Middle frontal gyrus (tissue), 1 donor: ENCODE measurements around the gene PRXL2A.
"Not testable (repeated sequence)": the region's sequence is repeated elsewhere in the genome, so short reads cannot be mapped to it uniquely, and the experiment has no call there.

ENCODE experiments used
- DNase-seq: peaks from one replicate; pipeline ENCODE4 v3.0.0-alpha.2; 2015; ENCODE audit warnings: low spot score; ENCODE audit errors: extremely low spot score

Gene PRXL2A, protein sequence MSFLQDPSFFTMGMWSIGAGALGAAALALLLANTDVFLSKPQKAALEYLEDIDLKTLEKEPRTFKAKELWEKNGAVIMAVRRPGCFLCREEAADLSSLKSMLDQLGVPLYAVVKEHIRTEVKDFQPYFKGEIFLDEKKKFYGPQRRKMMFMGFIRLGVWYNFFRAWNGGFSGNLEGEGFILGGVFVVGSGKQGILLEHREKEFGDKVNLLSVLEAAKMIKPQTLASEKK

DNA sequence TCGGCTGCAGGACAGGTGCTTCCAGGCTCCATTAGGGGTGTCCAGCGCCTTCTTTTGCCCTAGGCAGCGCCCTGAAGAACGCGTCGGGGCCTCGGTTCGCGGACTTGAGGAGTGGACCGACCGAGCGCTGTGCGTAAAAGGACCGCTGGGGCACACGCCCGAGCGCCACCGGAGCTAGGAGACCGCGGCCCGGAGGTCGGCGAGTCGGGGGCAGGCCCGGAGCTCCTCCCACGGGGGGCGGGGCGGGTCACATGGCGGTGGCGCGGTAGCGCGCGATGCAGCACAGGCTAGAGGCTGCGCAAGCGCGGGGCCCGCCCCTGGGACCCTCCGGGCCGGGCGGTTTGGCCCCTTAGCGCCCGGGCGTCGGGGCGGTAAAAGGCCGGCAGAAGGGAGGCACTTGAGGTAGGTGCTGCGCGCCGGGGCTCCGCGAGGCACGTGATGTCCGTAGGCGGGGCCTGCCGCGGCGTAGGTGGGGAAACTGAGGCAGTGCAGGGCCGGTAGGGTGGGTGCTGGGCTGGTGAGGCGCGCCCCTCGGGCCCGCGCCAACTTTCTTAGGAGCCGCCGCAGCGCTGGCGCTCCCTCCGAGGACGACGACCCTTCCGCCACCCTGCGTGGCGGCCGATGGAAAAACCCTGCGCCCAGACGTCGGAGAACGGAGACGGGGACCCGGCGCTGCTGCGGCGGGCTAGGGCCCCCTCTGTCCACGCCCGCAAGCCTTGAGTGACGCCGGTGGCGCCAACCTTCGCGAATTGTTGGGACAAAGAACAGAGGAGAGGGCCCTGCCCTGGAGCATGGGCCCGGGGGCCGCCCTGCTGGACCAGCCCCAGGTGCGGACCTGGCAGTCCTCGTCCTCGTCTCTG, at the start of gene PRXL2A:
Gene PRXL2A (plus strand): TSS at position 310 of the 860 bp plus-strand sequence. CDS start 11,917 bp downstream, outside the sequence.
- DNase-seq: no peak

DNA sequence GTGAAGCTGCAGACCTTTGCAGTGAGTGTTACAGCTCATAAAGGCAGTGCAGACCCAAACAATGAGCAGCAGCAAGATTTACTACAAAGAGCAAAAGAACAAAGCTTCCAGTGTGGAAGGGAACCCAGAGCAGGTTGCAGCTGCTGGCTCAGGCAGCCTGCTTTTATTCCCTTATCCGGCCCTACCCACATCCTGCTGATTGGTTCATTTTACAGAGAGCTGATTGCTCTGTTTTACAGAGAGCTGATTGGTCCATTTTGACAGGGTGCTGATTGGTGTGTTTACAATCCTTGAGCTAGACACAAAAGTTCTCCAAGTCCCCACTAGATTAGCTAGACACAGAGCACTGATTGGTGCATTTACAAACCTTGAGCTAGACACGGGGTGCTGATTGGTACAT, 49.4 kb upstream of the PRXL2A start:
- DNase-seq: not testable (repeated sequence)

DNA sequence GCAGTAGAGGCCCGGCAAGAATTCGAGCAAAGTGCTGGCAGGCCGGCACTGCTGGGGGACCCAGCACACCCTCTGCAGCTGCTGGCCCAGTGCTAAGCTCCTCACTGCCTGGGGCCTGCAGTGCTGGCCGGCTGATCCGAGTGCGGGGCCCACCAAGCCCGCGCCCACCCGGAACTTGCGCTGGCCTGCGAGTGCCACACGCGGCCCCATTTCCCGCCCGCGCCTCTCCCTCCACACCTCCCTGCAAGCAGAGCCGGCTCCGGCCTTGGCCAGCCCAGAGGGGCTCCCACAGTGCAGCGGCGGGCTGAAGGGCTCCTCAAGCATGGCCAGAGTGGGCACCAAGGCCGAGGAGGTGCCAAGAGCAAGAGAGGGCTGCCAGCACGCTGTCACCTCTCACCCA, 48.7 kb upstream of the PRXL2A start:
- DNase-seq: no peak

DNA sequence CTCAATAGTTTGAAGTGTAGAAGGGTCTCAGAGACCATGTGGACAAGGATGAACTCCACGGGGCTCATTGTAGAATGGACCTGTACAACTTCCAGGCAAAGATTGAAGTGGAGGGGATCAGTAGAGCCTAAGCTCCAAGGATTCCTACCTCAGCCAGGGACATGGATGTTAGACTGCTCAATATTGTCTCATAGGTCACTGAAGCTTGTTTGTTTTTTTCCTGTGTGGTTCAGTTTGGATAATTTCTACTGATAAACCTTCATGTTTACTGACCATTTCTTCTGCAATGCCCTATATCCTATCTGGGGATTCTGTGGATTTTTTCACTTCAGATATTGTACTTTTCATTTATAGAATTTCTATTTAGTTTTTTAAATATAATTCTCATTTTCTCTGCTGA, 42.8 kb upstream of the PRXL2A start:
- no peak for DNase-seq

DNA sequence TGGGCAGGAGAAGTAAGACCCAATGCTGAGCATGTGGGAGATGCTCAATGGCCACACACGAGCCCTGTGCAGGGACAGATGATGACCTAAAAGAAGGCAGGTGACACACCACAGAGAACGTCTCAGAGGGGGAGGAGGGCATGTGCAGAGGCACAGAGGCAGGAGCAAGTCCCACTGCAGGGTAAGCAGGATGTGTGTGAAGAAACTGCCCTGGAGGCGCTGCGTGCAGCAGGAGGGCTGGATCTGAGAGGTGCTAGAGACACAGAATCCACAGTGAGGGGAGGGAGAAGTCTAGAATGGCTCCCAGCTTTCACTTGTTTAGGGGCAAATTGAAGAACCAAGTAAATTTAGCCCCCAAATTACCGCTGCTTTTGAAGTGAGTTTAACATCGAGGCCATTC, 36.9 kb upstream of the PRXL2A start:
- no peak for DNase-seq

DNA sequence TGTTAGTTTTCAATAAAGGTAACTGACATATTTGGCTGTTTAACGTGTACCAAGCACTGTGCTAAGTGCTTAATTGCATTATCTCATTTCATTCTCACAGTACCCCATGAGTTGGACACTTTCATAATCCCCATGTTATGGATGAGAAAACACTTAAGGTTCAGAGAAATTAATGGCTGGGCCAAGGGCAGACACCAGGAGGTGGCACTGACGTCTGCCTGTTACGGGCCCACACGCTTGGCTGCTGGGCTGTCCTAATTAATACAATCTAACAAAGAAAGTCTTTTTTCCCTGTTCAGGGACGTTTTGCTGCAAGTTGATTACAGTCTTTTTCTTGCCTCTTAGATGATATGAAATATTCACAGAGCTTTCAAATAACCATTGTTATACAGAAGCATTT, 35.7 kb upstream of the PRXL2A start:
- no peak for DNase-seq

DNA sequence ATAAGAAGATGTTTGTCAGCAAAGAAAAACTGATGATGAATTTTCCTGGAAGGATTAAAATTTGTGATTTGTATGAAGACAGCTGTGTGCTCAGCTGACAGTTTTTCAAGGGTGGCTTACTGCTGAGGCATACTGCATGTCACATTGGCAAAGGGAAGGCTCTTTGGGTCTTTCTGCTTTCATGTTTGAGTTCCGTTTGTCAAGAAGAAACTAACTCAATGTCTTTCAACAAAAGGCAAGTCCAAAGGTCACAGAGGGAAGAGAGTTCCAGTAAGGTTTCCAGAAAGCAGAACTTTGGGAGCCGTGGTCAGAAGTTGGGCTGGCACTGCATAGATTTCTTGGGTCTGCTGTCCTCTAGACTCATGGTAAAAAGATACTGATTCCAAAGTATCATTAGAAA, 34.8 kb upstream of the PRXL2A start:
- DNase-seq: no peak

DNA sequence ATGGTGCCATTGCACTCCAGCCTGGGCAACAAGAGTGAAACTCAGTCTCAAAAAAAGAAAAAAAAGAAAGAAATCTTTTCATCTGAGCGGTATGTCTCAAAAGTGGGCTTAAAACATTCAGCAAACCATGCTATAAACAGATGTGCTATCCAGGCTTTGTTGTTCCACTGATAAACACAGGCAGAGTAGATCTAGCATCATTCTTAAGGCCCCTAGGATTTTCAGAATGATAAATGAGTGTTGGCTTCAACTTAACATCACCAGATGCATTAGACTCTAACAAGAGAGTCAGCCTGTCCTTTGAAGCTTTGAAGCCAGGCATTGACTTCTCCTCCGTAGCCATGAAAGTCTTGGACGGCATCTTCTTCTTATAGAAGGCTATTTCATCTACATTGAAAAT, 28.6 kb upstream of the PRXL2A start:
- DNase-seq: no peak

DNA sequence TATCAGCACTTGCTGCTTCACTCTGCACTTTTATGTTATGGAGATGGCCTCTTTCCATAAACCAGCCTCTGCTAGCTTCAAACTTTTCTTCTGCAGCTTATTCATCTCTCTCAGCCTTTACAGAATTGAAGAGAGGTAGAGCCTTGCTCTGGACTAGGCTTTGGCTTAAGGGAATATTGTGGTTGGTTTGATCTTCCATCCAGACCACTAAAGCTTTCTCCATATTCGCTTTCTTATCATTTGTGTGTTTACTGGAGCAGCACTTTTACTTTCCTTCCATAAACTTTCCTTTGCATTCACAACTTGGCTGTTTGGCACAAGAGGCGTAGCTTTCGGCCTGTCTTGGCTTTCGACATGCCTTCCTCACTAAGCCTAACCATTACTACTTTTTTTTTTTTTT, 28.2 kb upstream of the PRXL2A start:
- DNase-seq: no peak

DNA sequence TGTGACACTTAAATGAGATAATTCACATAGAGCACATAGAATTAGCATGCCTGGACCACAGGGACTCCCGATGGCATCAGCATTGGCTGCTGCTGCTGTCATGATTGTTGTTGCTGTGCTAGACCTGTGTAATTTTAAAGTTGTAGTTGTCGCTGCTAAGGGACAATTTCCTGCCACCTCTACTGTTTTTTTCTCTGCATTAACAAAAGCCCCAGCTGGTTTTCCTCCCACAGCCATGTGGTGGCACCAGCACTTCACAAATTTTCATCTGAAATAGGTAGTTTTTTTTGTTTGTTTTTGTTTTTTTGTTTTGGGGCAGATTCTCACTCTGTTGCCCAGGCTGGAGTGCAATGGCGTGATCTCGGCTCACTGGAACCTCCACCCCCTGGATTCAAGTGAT, 25.4 kb upstream of the PRXL2A start:
- DNase-seq: no peak

DNA sequence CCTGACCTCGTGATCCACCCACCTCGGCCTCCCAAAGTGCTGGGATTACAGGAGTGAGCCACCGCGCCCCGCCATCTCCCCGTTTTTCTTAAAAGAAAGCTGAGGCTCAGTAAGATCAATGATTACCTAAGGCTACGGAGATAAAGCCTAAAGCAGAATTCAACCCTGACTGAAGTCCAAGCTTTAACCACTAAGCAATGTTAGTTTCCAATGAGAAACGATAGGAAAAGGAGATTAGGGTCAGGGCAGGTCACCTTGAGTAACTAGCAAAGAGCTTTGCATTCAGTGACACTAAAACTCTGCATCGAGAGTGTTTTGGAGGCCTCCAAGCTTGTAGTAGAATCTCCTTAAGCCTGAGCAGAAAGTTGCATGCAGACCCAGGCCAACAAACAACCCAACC, 17.6 kb upstream of the PRXL2A start:
- DNase-seq: no peak

DNA sequence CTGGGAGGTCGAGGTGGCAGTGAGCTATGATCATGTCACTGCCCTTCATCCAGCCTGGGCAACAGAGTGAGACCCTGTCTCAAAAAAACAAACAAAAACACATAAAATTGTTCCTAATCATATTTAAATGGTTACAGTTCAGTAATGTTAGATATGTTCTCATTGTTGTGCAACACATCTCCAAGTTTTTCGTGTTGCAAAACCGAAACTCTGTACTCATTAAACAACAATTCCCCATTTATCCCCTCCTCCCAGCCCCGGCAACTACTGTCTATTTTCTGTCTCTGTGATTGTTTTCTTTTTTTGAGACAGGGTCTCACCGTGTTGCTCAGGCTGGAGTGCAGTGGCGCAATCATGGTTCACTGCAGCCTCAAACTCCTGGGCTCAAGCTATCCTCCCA, 16.1 kb upstream of the PRXL2A start:
- no peak for DNase-seq

DNA sequence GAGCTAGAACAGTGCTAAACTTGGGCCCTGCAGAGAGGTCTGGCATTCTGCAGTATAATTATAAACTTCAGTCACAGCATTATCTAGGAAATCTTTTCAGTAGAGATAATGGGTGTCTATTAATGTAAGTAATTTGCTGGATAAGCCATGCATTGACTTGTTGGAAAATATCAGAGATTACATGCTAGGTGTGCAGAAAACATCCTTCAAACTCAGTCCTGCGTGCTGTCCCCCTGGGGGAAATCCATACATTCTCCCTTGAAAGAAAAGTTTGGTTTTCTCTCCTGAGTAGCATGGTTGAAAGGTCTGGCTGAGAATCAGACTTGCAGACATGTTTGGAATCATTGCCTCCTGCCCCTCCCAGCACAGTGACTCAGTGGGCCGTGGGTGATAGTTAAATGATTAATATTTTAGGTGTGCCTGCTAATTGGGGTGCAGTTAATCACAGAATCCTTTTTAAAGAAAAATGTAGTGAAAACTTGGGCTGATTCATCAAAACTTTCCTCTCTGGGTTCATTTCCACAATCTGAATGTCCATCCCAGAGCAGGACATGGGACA, 13.9 kb upstream of the PRXL2A start:
- DNase-seq: no peak

DNA sequence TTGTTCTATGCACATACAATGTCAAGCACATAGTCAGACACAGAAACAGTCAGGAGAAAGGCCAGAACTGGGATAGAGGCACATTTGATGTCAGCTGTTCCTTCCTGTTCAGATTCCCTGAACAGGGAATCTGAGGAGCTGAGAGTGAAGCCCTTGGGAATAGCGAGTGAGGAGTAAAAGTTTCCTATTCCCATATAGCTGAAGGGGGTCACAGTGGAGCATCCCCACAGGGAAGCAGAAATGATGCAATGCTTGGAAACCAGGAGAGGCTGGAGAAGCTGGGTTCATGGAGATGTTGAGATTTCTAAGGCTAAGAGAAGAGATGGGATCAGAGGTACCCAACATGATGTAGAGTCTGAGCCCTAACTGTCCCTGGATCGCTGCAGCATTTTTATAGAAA, 11.3 kb upstream of the PRXL2A start:
- DNase-seq: no peak

DNA sequence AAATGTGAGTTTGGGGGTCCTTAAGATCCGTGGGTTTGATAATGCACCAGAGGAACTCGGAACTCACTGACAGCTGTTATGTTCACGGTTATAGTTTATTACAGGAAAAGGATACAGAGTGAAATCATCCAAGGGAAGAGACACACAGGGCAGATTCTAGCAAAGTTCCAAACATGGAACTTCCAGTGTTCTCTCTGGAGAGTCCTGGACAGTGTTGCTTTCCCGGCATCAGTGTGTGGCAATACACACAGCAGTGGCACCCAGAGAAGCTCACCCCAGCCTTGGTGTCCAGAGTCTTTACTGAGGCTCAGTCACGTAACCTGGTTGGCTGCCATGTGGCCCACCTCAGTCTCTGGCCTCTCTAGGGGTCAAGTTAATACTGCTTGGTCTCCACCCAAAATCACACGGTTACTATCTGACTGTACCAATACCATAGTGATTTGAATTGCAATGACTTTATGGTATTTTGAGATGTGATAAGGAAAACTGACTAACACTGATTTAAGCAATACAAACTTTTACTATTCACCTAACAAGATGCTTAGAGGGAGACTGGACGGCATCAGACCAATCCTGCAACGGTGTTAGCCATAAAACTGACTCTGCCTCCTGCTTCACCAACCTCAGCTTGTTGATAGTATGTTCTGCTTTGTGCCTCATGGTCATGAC, 8.1 kb upstream of the PRXL2A start:
- no peak for DNase-seq

DNA sequence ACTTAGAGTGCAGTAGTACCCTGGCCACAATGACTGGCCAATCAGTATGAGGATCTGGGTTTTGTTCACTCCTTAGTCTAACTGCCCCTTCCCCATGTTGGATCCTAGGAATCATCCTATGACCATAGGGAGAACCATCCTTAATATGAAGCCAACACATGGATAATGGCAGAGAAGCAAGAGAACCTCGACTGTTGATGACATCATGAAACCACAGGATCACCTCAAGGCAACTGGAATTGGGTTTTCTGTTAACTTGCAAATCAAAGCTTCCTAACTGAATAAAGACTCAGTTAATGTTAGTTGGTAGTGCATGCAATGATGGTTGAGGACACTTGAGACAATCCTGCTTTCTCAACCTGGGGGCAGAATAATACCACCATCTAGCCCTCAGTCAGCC, 3.3 kb upstream of the PRXL2A start:
- DNase-seq: no peak

DNA sequence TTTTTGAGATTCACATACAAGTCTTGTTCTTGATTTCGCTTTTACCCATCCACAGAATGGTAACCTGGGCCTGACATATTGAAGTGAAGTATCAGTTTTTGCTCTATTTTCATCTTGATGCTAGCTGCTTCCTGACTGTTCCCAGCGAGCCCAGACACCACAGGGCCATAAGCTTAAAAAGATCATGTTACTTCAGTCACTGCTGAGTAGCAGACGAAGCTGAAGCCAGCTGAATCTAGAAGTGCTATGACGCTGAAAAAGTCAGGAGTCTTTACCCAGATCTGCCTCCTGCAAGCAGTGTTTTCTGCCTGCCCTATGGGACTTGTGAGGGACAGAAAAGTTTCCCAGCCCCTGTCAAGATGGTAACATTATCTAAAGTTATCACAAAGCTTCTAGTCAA, 2.7 kb upstream of the PRXL2A start:
- DNase-seq: no peak

DNA sequence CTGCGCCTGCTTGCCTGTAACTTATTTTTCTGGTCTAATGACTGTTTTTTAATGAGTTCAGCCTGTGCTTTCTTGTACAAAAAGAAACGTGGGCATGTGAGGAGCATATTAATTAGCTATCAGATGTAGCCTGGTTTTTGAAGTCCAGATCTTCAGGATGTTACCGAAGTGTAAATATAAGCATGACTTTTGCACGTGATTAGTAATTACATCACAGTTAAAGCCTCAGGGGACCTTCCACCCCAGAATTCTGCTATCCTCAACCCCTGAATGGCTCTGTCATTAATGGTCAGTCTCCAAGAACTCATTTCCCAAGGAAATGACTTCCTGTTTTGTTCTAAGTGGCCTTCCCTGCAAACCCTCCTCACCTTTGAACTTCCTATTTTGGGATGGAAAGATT, 2.1 kb upstream of the PRXL2A start:
- no peak for DNase-seq

DNA sequence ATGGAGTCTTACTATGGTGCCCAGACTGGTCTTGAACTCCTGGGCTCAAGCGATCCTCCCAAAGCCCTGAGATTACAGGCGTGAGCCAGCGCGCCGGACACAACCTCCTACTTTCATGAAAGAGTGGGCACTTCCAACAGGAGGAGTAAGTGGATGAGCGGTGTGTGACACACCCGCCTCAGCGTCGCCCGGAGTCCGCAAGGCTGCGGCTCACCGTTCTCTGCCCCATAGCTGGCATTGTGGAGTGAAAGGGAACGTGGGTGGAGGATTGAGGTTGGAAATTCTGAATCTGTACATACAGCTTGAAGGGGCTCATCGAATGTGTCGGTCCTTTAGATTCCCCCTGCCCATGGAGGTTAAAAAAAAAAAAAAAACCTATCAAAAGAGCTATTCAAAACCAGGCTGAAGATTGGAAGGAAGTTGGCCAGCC, 524 bp upstream of the PRXL2A start:
- DNase-seq: no peak

DNA sequence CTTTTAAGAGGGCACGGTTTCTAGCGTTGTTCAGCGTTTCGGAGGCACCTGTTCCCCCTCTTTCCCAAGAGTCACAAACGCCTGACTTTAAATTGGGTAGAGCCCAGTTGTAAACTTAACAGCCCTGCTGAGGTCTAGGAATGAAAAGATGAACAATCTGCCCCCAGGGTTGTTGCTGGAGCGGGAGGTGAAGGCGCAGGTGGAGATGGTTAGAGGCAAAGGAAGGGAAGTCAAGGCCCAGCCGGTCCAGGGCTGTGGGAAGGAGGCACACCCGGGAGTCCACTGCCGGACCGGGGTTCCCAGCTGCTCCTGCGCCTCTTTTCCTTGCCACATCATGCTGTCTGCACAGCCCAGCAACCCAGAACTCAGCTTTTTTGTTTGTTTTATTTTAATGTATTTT, 770 bp downstream of the PRXL2A start:
- DNase-seq: no peak

DNA sequence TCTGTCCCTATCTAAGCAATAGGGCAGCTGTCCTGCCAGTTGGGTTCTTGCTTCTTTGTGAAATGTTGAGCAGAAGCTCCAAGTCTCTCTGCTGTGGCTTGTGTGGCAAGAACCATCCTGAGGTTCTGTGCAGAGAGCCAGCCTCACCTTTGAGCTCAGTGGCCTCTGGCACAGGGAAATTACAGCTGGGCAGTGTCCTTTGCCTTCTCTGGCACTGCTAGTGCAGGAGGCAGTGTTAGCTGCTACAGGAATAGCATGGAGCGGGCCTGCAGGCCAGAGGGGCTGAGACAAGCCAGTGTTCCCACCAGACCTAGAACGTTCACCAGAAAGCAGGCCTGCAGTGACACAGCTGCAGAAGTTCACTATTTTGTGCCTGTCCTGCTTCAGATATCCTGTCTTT, 1.8 kb downstream of the PRXL2A start:
- DNase-seq: no peak

DNA sequence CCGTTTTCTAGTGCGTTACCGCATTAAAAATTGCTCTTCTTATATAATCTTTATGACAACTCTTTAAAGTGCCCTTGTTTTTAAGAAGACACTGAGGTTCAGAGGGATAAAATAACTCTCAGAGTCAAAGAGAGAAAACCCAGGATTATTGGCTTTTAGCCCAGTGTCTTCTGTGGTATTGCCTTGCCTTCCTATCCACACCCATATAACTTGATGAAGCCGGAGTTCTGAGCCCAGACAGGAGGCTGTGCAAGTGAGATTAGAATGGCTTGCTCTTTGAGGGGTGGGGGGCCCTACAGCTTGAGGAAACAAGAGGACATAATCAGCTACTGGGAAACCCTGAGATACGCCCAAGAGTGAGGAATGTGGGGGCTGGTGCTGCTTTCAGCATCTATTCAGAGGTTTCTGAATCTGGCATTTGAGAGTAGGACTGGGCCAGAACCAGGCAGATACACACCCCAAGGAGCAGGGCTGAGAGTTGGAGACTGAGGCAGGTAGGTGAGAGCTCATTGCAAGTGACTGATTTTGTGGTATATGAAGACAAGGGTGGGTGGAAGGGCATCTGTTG, 2.3 kb downstream of the PRXL2A start:
- no peak for DNase-seq
